H1 (cell line): ENCODE measurements around the gene STARD13. TPM values are rescaled to one million over a fixed set of nuclear protein-coding genes. Genes with fewer than 3 reads are reported as not detected.

ENCODE experiments used
- CTCF ChIA-PET: fragments of 300-600 bp; sonication (Branson Sonifier 250); formaldehyde crosslinking; loops from one replicate; lab custom pipeline; 2021; ENCODE audit not compliant: partially characterized antibody; lab: Charles Lee
- POLR2A ChIA-PET: fragments of 300-600 bp; sonication (Branson Sonifier 250); formaldehyde crosslinking; loops from one replicate; lab custom pipeline; 2021; ENCODE audit warnings: inconsistent platforms; ENCODE audit not compliant: partially characterized antibody; lab: Charles Lee
- DNase-seq, 2 experiments: peaks; one replicate each; pipeline versions ENCODE4 v3.0.0 to v3.0.0-alpha.2; 2010 to 2022; ENCODE audit warnings: low spot score in 2 of 2, low read depth in 1 of 2, mixed read lengths in 1 of 2
- FAIRE-seq: peaks from 2 replicates; lab custom pipeline; 2011; peaks lifted over from hg19 to GRCh38; lab: Jason Lieb, UNC
- H2AFZ ChIP-seq: 2 replicates; pipeline ENCODE4 v1.8.1; 2012; ENCODE audit warnings: low read length, inconsistent platforms
- H2AK5ac ChIP-seq: 2 replicates; pipeline ENCODE4 v1.6.1; 2013; ENCODE audit warnings: low read depth, low read length
- H2BK120ac ChIP-seq: replicated peaks from 2 replicates; pipeline ENCODE3; 2013; ENCODE audit warnings: low read depth, low read length, inconsistent platforms
- H2BK12ac ChIP-seq: 2 replicates; pipeline ENCODE4 v1.6.1; 2013; ENCODE audit warnings: low read depth, low read length
- H2BK15ac ChIP-seq: 2 replicates; pipeline ENCODE4 v1.6.1; 2013; ENCODE audit warnings: low read length
- H2BK20ac ChIP-seq: 2 replicates; pipeline ENCODE4 v1.6.1; 2013; ENCODE audit warnings: low read length
- H2BK5ac ChIP-seq: 2 replicates; pipeline ENCODE4 v1.6.1; 2013; ENCODE audit warnings: low read depth, low read length
- H3K14ac ChIP-seq: 2 replicates; pipeline ENCODE4 v1.6.1; 2013; ENCODE audit warnings: inconsistent platforms; ENCODE audit not compliant: insufficient read length
- H3K18ac ChIP-seq: 2 replicates; pipeline ENCODE4 v1.6.1; 2013; ENCODE audit warnings: low read length; ENCODE audit errors: extremely low read depth
- H3K23ac ChIP-seq: 2 replicates; pipeline ENCODE4 v1.6.1; 2013; ENCODE audit warnings: inconsistent platforms; ENCODE audit not compliant: insufficient read length
- H3K23me2 ChIP-seq: 2 replicates; pipeline ENCODE4 v1.6.1; 2013; ENCODE audit warnings: low read depth, low read length
- H3K27ac ChIP-seq: 2 replicates; pipeline ENCODE4 v1.6.1; 2011; ENCODE audit warnings: low read depth, low read length, inconsistent platforms
- H3K27me3 ChIP-seq, 4 experiments: replicated peaks in 1 of 4; 1 replicate in 1 of 4; 2 replicates in 3 of 4; pipeline versions ENCODE4 v1.6.1 to v1.8.1; 2011 to 2013; ENCODE audit warnings: low read length in 3 of 4, mild to moderate bottlenecking in 3 of 4, inconsistent platforms in 2 of 4, mixed read lengths in 2 of 4, moderate library complexity in 1 of 4; ENCODE audit not compliant: control insufficient read depth in 3 of 4, insufficient read depth in 3 of 4; ENCODE audit errors: extremely low read depth in 1 of 4
- H3K36me3 ChIP-seq, 4 experiments: 2 replicates each; pipeline versions ENCODE4 v1.6.1 to v1.8.1; 2011 to 2013; ENCODE audit warnings: mild to moderate bottlenecking in 4 of 4, low read length in 3 of 4, moderate library complexity in 2 of 4, control low read depth in 1 of 4, inconsistent platforms in 1 of 4; ENCODE audit not compliant: insufficient read depth in 4 of 4, control insufficient read depth in 2 of 4
- H3K4ac ChIP-seq: replicated peaks from 2 replicates; pipeline ENCODE3; 2013; ENCODE audit warnings: low read length, low read depth, mixed read lengths, inconsistent platforms; ENCODE audit not compliant: insufficient read length
- H3K4me1 ChIP-seq, 4 experiments: replicated peaks in 1 of 4; 1 replicate in 1 of 4; 2 replicates in 3 of 4; pipeline versions ENCODE4 v1.6.1 to v1.8.1; 2011 to 2013; ENCODE audit warnings: low read length in 3 of 4, inconsistent platforms in 2 of 4, mixed read lengths in 1 of 4; ENCODE audit not compliant: insufficient read depth in 4 of 4, control insufficient read depth in 3 of 4
- H3K4me2 ChIP-seq, 2 experiments: 2 replicates each; pipeline versions ENCODE4 v1.6.1 to v1.8.1; 2011 to 2013; ENCODE audit warnings: low read depth in 2 of 2, low read length in 2 of 2, control low read depth in 1 of 2, inconsistent platforms in 1 of 2, mild to moderate bottlenecking in 1 of 2; ENCODE audit not compliant: insufficient read depth in 1 of 2
- H3K4me3 ChIP-seq, 4 experiments: fragments of 200-600, 300-600 bp in 1 of 4; sonication (generic), shearing (Covaris generic), sonication (Bioruptor Twin) in 1 of 4; 2 replicates each; pipeline versions ENCODE4 v1.5.1 to v1.8.1; 2011 to 2016; ENCODE audit warnings: low read length in 4 of 4, low read depth in 3 of 4, control low read depth in 2 of 4, inconsistent platforms in 2 of 4, mild to moderate bottlenecking in 2 of 4, mixed read lengths in 1 of 4, moderate library complexity in 1 of 4; ENCODE audit not compliant: insufficient read depth in 2 of 4; ENCODE audit errors: extremely low read depth in 1 of 4
- H3K56ac ChIP-seq: replicated peaks from 2 replicates; pipeline ENCODE3; 2013; ENCODE audit warnings: low read depth, mild to moderate bottlenecking, mixed read lengths, low read length, inconsistent platforms; ENCODE audit not compliant: insufficient read length
- H3K79me1 ChIP-seq: 2 replicates; pipeline ENCODE4 v1.6.1; 2013; ENCODE audit warnings: low read depth, low read length, control low read depth
- H3K79me2 ChIP-seq, 2 experiments: 2 replicates each; pipeline versions ENCODE4 v1.6.1 to v1.8.1; 2012 to 2013; ENCODE audit warnings: low read length in 2 of 2, mild to moderate bottlenecking in 2 of 2, inconsistent platforms in 1 of 2; ENCODE audit not compliant: insufficient read depth in 2 of 2, control insufficient read depth in 1 of 2
- H3K9ac ChIP-seq, 4 experiments: replicated peaks in 1 of 4; 1 replicate in 1 of 4; 2 replicates in 3 of 4; pipeline versions ENCODE4 v1.6.1 to v1.8.1; 2011 to 2013; ENCODE audit warnings: low read depth in 3 of 4, low read length in 3 of 4, control low read depth in 2 of 4, mild to moderate bottlenecking in 2 of 4, moderate library complexity in 2 of 4, inconsistent platforms in 1 of 4; ENCODE audit errors: extremely low read depth in 1 of 4
- H3K9me3 ChIP-seq, 2 experiments: 2 replicates each; pipeline versions ENCODE4 v1.6.1 to v1.8.1; 2012 to 2013; ENCODE audit warnings: mild to moderate bottlenecking in 2 of 2, moderate library complexity in 2 of 2, control low read depth in 1 of 2, inconsistent platforms in 1 of 2, low read depth in 1 of 2, low read length in 1 of 2, mixed read lengths in 1 of 2; ENCODE audit not compliant: insufficient read depth in 2 of 2
- H4K20me1 ChIP-seq, 2 experiments: replicated peaks in 1 of 2; 2 replicates each; pipeline versions ENCODE3 to v1.8.1; 2011 to 2013; ENCODE audit warnings: inconsistent platforms in 2 of 2, low read length in 2 of 2, mild to moderate bottlenecking in 1 of 2; ENCODE audit not compliant: insufficient read depth in 2 of 2, control insufficient read depth in 1 of 2
- H4K5ac ChIP-seq: 2 replicates; pipeline ENCODE4 v1.6.1; 2013; ENCODE audit warnings: low read length, low read depth, mixed read lengths, inconsistent platforms; ENCODE audit not compliant: insufficient read length
- H4K8ac ChIP-seq: 2 replicates; pipeline ENCODE4 v1.8.0; 2013; ENCODE audit warnings: mild to moderate bottlenecking, moderate library complexity, low read length, inconsistent platforms; ENCODE audit not compliant: insufficient read depth; ENCODE audit errors: extremely low read depth
- H4K91ac ChIP-seq: replicated peaks from 2 replicates; pipeline ENCODE3; 2013; ENCODE audit warnings: low read length, mixed read lengths, inconsistent platforms; ENCODE audit not compliant: insufficient read length
- CBX8 ChIP-seq: fragments of 300-800, 300-1000 bp; sonication (generic); IDR thresholded peaks from 2 replicates; pipeline ENCODE4 v1.7.1; 2016; ENCODE audit warnings: low read depth, low read length, borderline replicate concordance
- NRF1 ChIP-seq: IDR thresholded peaks from 2 replicates; pipeline ENCODE4 v1.6.1; 2011; ENCODE audit warnings: mild to moderate bottlenecking, low read depth, low read length, improper control_type of control experiment
- SUZ12 ChIP-seq: fragments of 200-600 bp; sonication (generic); IDR thresholded peaks from 2 replicates; pipeline ENCODE4 v1.6.1; 2012; ENCODE audit warnings: mild to moderate bottlenecking, inconsistent platforms, low read length, moderate library complexity, mixed read lengths
- YY1 ChIP-seq: IDR thresholded peaks from 2 replicates; pipeline ENCODE4 v1.6.1; 2011; ENCODE audit warnings: low read depth, mild to moderate bottlenecking, low read length
- WGBS, 2 experiments: shearing (Covaris generic) in 1 of 2; methylation state at CpG; one replicate each; pipeline versions ENCODE4 v1.1.6 to v1.1.7; 2013 to 2015; ENCODE audit warnings: low lambda C conversion rate in 2 of 2, mixed read lengths in 2 of 2, inconsistent platforms in 1 of 2, low coverage in 1 of 2, missing lambda C conversion rate in 1 of 2; ENCODE audit not compliant: insufficient replicate concordance in 2 of 2, insufficient coverage in 1 of 2, insufficient read length in 1 of 2; ENCODE audit errors: extremely low coverage in 1 of 2, missing lambda C conversion rate in 1 of 2; 5-methylcytosine and 5-hydroxymethylcytosine counted together
- polyA plus RNA-seq, 7 experiments: library from polyadenylated mRNA; depleted of rRNA in 3 of 7; stranded (reverse) in 5 of 7; unstranded in 2 of 7; fragments of >200 nt in 5 of 7; fragments of 200-250 nt in 2 of 7; gene quantifications; 1 replicate in 5 of 7; 2 replicates in 1 of 7; 4 replicates in 1 of 7; pipeline versions ENCODE4 v1.2.1 to v1.2.3, GENCODE V29; 2011 to 2013; ENCODE audit warnings: missing spikeins in 2 of 7, mixed read lengths in 2 of 7
- total RNA-seq: library from RNA; stranded (reverse); fragmentation: NEBNext Ultra II Directional; extraction: Animal tissue kit (Norgen Biotek cat#: 25700); gene quantifications from 2 replicates; pipeline ENCODE4 v1.2.1, GENCODE V29; 2021
- TF ChIP-seq, protein P1 (sequence below), 3 experiments: IDR thresholded peaks; 1 replicate in 2 of 3; 2 replicates in 1 of 3; pipeline versions ENCODE4 v1.5.1 to v1.6.1; 2011; ENCODE audit warnings: low read length in 3 of 3, mild to moderate bottlenecking in 3 of 3, inconsistent platforms in 2 of 3, low read depth in 1 of 3, moderate library complexity in 1 of 3; ENCODE audit not compliant: insufficient read depth in 1 of 3; ENCODE audit errors: control extremely low read depth in 1 of 3

Gene STARD13
- total and polyA plus RNA-seq, 2 of the 8 experiments (the other 6 are each of a cell fraction or from before 2014, with no cell fraction given) = 0.82 to 2.9 TPM

GRCh38 chr13:33278913-33279312, 6.6 kb downstream of the STARD13 start:
- no peak overlapping the region for H3K56ac ChIP-seq
- no peak overlapping the region for H4K5ac ChIP-seq
- DNase-seq (no peak), FAIRE-seq (no peak)
- H3K79me2 ChIP-seq = no peaks in the 10 kb centered on the region
- no peak overlapping the region for H3K18ac ChIP-seq
- ChIA-PET CTCF (no interaction called here), POLR2A (no interaction called here)
- no peak overlapping the region for H3K23ac ChIP-seq
- no peak overlapping the region for H3K27ac ChIP-seq
- no peaks in the 10 kb centered on the region for H3K9me3 ChIP-seq
- no peak overlapping the region for H4K91ac ChIP-seq
- H3K4me1 ChIP-seq = peaks cover 0 to 2% (median 0%) of the 10 kb centered on the region in 4 experiments; a peak in 2 of 7 replicates
- no peak overlapping the region for H2BK20ac ChIP-seq
- H3K23me2 ChIP-seq = no peaks in the 10 kb centered on the region
- TF ChIP-seq YY1 = no peak
- TF ChIP-seq CBX8 = no peak
- TF ChIP-seq, protein P1, sequence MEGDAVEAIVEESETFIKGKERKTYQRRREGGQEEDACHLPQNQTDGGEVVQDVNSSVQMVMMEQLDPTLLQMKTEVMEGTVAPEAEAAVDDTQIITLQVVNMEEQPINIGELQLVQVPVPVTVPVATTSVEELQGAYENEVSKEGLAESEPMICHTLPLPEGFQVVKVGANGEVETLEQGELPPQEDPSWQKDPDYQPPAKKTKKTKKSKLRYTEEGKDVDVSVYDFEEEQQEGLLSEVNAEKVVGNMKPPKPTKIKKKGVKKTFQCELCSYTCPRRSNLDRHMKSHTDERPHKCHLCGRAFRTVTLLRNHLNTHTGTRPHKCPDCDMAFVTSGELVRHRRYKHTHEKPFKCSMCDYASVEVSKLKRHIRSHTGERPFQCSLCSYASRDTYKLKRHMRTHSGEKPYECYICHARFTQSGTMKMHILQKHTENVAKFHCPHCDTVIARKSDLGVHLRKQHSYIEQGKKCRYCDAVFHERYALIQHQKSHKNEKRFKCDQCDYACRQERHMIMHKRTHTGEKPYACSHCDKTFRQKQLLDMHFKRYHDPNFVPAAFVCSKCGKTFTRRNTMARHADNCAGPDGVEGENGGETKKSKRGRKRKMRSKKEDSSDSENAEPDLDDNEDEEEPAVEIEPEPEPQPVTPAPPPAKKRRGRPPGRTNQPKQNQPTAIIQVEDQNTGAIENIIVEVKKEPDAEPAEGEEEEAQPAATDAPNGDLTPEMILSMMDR (IDR thresholded peaks at IDR 0.05; ENCODE audit: control extremely low read depth in 1 of 3, insufficient read depth in 1 of 3, low read depth in 1 of 3, low read length in 3 of 3) = no peak
- TF ChIP-seq SUZ12 = no peak
- TF ChIP-seq NRF1 = no peak
- H3K9ac ChIP-seq = no peak overlapping the region
- no peak overlapping the region for H3K4me3 ChIP-seq
- H4K8ac ChIP-seq = no peak overlapping the region
- no peak overlapping the region for H2AK5ac ChIP-seq
- H2BK12ac ChIP-seq = no peak overlapping the region
- H3K27me3 ChIP-seq = no peaks in the 10 kb centered on the region
- H4K20me1 ChIP-seq = no peaks in the 10 kb centered on the region
- no peaks in the 10 kb centered on the region for H3K79me1 ChIP-seq
- no peaks in the 10 kb centered on the region for H3K36me3 ChIP-seq
- no peak overlapping the region for H2BK5ac ChIP-seq
- no peak overlapping the region for H3K4me2 ChIP-seq
- H2AFZ ChIP-seq = no peak overlapping the region
- no peak overlapping the region for H3K4ac ChIP-seq
- H2BK15ac ChIP-seq = no peak overlapping the region
- H2BK120ac ChIP-seq = no peak overlapping the region
- no peak overlapping the region for H3K14ac ChIP-seq
- 4% methylated on average over 1 of the region's 1 CpG; no CpG with 5 or more reads in 1 of the 2 experiments for WGBS, 2 experiments
